Osteoblast (primary cell): ENCODE results near the gene GPI. TPM values are rescaled to one million over a fixed set of nuclear protein-coding genes. Genes with fewer than 3 reads are reported as not detected.

Experiments used
- DNase-seq: peaks from one replicate; pipeline ENCODE4 v3.0.0; 2011; ENCODE audit warnings: low spot score, mixed read lengths; ENCODE audit not compliant: insufficient read length; ENCODE audit errors: missing footprints
- H2AFZ ChIP-seq: 2 replicates; pipeline ENCODE4 v1.6.0; 2011; ENCODE audit warnings: mild to moderate bottlenecking, low read length
- H3K27ac ChIP-seq: 2 replicates; pipeline ENCODE4 v1.5.1; 2011; ENCODE audit warnings: mild to moderate bottlenecking, low read depth, low read length, moderate library complexity
- H3K27me3 ChIP-seq: 2 replicates; pipeline ENCODE4 v1.6.0; 2012; ENCODE audit warnings: mild to moderate bottlenecking, control low read depth, inconsistent platforms, low read length, moderate library complexity; ENCODE audit not compliant: insufficient read depth
- H3K36me3 ChIP-seq: 2 replicates; pipeline ENCODE4 v1.5.1; 2011; ENCODE audit warnings: mild to moderate bottlenecking, low read length, control low read depth, moderate library complexity; ENCODE audit not compliant: insufficient read depth
- H3K4me1 ChIP-seq: 2 replicates; pipeline ENCODE4 v1.5.1; 2011; ENCODE audit warnings: mild to moderate bottlenecking, low read length, control low read depth, moderate library complexity; ENCODE audit not compliant: insufficient read depth
- H3K4me2 ChIP-seq: 2 replicates; pipeline ENCODE4 v1.6.0; 2011; ENCODE audit warnings: mild to moderate bottlenecking, low read length; ENCODE audit not compliant: insufficient read depth
- H3K4me3 ChIP-seq: fragments of 200-600 bp; sonication (generic); 3 replicates; pipeline ENCODE4 v1.5.1; 2012; ENCODE audit warnings: mild to moderate bottlenecking, low read length, inconsistent platforms; ENCODE audit not compliant: insufficient read depth
- H3K79me2 ChIP-seq: 2 replicates; pipeline ENCODE4 v1.6.0; 2012; ENCODE audit warnings: mild to moderate bottlenecking, low read length, control low read depth, inconsistent platforms; ENCODE audit not compliant: insufficient read depth
- H3K9me3 ChIP-seq: 2 replicates; pipeline ENCODE4 v1.5.1; 2011; ENCODE audit warnings: low read depth, low read length, control low read depth
- H4K20me1 ChIP-seq: 2 replicates; pipeline ENCODE4 v1.6.0; 2012; ENCODE audit warnings: mild to moderate bottlenecking, low read length, control low read depth; ENCODE audit not compliant: insufficient read depth
- total RNA-seq: library from RNA; depleted of rRNA; stranded (reverse); fragments of >200 nt; gene quantifications from 2 replicates; pipeline ENCODE4 v1.2.3, GENCODE V29; 2012
- TF ChIP-seq, protein P1 (sequence below): IDR thresholded peaks from 2 replicates; pipeline ENCODE4 v1.5.1; 2011; ENCODE audit warnings: mild to moderate bottlenecking, low read depth, low read length, moderate library complexity; ENCODE audit errors: extremely low read depth

GPI gene
- total RNA-seq, 1 donor: 133 TPM

DNA sequence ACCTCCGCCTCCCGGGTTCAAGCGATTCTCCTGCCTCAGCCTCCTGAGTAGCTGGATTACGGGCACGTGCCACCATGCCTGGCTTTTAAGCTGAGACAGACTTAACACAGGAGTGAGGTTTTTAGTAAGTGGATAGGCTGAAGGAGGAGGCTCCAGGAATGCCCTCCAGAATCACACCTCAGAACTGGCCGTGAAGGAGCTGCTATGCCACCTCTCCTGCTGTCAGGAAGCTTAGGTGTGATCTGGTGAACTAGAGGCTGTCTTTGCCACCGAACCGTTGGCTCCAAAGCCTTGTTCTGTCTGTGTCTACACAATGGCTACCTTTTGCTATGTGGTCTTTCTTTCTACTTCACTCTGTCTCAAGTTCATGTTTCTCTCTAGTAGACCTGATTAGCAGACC, 43.4 kb downstream of the GPI start:
- Histone ChIP-seq H3K27ac (no peak overlapping the region), H3K9me3 (no peaks in the 10 kb centered on the region), H3K4me3 (no peak overlapping the region), H2AFZ (no peak overlapping the region), H3K4me1 (no peaks in the 10 kb centered on the region), H3K79me2 (peaks cover 6% of the 10 kb centered on the region), H4K20me1 (no peaks in the 10 kb centered on the region), H3K4me2 (no peak overlapping the region), H3K36me3 (peaks cover 5% of the 10 kb centered on the region), H3K27me3 (no peaks in the 10 kb centered on the region)
- TF ChIP-seq, protein P1, sequence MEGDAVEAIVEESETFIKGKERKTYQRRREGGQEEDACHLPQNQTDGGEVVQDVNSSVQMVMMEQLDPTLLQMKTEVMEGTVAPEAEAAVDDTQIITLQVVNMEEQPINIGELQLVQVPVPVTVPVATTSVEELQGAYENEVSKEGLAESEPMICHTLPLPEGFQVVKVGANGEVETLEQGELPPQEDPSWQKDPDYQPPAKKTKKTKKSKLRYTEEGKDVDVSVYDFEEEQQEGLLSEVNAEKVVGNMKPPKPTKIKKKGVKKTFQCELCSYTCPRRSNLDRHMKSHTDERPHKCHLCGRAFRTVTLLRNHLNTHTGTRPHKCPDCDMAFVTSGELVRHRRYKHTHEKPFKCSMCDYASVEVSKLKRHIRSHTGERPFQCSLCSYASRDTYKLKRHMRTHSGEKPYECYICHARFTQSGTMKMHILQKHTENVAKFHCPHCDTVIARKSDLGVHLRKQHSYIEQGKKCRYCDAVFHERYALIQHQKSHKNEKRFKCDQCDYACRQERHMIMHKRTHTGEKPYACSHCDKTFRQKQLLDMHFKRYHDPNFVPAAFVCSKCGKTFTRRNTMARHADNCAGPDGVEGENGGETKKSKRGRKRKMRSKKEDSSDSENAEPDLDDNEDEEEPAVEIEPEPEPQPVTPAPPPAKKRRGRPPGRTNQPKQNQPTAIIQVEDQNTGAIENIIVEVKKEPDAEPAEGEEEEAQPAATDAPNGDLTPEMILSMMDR: no peak
- DNase-seq: no peak

DNA sequence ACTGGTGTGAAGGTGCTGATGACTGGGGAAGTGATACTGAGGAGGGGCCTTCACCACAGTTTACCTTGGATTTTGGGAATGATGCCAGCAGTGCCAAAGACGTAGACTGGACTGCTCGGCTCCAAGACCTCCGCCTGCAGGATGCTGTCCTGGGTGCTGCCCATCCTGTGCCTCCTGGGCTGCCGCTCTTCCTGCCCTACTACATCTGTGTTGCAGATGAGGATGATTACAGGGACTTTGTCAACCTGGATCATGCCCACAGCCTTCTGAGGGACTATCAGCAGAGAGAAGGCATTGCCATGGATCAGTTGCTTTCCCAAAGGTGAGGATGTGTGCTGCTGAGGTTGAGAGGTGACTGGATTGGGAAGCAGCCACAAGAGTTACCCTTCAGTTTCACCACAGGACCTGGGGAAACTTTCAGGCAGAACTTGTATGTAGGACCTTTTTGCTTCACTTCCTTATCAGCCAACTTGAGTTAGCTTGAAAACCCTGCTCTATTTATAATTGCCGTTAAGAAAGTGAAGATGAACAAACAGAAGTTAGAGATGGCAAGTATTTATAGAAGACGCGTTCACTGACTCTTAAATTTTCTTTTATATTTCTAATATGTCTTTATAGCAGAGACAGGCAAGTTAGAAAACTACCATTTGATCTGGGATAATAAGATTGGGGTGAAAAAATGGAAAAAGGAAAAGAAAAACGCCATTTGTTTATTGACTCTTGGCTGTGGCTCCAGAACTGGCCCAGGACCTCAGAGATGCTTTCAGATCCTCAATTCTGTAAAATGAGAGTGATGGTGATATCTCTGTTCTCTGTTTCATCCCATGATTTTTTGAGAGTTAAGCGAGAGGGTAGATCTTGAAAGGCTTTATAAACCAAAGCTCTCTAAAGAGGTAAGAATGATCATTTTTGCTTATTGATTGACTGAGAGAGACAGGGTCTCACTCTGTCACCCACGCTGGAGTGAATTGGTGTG, 44.5 kb downstream of the GPI start:
- Histone ChIP-seq H3K4me1 (no peaks in the 10 kb centered on the region), H2AFZ (no peak overlapping the region), H3K4me3 (no peak overlapping the region), H4K20me1 (no peaks in the 10 kb centered on the region), H3K4me2 (no peak overlapping the region), H3K79me2 (peaks cover 4% of the 10 kb centered on the region), H3K27ac (no peak overlapping the region), H3K36me3 (peaks cover 8% of the 10 kb centered on the region), H3K9me3 (no peaks in the 10 kb centered on the region), H3K27me3 (no peaks in the 10 kb centered on the region)
- TF ChIP-seq, protein P1: no peak
- DNase-seq: no peak

DNA sequence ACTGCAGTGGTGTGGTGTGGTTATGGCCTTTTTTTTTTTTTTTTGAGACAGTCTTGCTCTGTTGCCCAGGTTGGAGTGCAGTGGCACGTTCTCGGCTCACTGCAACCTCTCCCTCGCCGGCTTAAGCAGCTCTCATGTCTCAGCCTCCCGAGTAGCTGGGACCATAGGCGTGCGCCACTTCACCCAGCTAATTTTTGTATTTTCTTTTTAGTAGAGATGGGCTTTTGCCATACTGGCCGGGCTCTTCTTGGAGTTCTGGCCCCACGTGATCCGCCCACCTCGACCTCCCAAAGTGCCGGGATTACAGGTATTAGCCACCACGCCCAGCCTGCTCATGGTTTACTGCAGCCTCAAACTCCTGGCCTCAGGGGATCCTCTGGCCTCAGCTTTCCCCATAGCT, 46.2 kb downstream of the GPI start:
- no peak overlapping the region for H3K27ac ChIP-seq

More for the DNA sequence above, 46.2 kb downstream of the GPI start:
- no peak for DNase-seq
- no peaks in the 10 kb centered on the region for H3K4me1 ChIP-seq
- H4K20me1 ChIP-seq: no peaks in the 10 kb centered on the region
- no peak overlapping the region for H3K4me2 ChIP-seq
- TF ChIP-seq, protein P1: no peak
- no peaks in the 10 kb centered on the region for H3K27me3 ChIP-seq
- no peaks in the 10 kb centered on the region for H3K79me2 ChIP-seq
- peaks cover 16% of the 10 kb centered on the region for H3K36me3 ChIP-seq
- no peak overlapping the region for H2AFZ ChIP-seq
- H3K4me3 ChIP-seq: no peak overlapping the region
- H3K9me3 ChIP-seq: no peaks in the 10 kb centered on the region
